ENCODE results near the gene CDK14. TPM values are rescaled to one million over a fixed set of nuclear protein-coding genes. Genes with fewer than 3 reads are reported as not detected.
A peak's percentile ranks its signal among the peaks of the same experiment; 100 is the strongest.

The CDK14 gene
- total RNA-seq, 4 donors from 2014 or later, result 29.3 to 37.8 (median 33.0) TPM

- no peak overlapping the region for H3K4me3 ChIP-seq (replicated peaks in 1 of 3)
- H3K27ac ChIP-seq, result no peak overlapping the region
- no peaks in the 10 kb centered on the region for H3K27me3 ChIP-seq
- WGBS, 2 donors, result 75 to 78% methylated on average over 5 of the region's 5 CpGs
- H3K9me3 ChIP-seq, result no peaks in the 10 kb centered on the region
- no peak for DNase-seq
- H3K4me1 ChIP-seq, result no peaks in the 10 kb centered on the region
- TF ChIP-seq POLR2A (IDR thresholded peaks at IDR 0.05) (no peak), CTCF (IDR thresholded peaks at IDR 0.05) (no peak)
- no peaks in the 10 kb centered on the region for H3K36me3 ChIP-seq
- intact Hi-C loops (cut with DNase I), result loop anchor here (10.0 kb wide), 1 partner anchor 576 kb away; no protein-coding TSS in a partner anchor
Observed at GRCh38 chr7:91030680-91031380, 434.7 kb downstream of the CDK14 start.

- Histone ChIP-seq H3K27ac (no peak overlapping the region), H3K4me1 (no peaks in the 10 kb centered on the region), H3K4me3 (replicated peaks in 1 of 3) (no peak overlapping the region), H3K36me3 (no peaks in the 10 kb centered on the region), H3K27me3 (no peaks in the 10 kb centered on the region), H3K9me3 (no peaks in the 10 kb centered on the region)
- intact Hi-C loops (cut with DNase I), result loop anchor here (10.0 kb wide), 1 partner anchor 577 kb away; no protein-coding TSS in a partner anchor
- no peak for TF ChIP-seq POLR2A (IDR thresholded peaks at IDR 0.05)
- no peak for DNase-seq
- WGBS, 2 donors, result 82 to 87% methylated on average over 4 of the region's 4 CpGs
Observed at GRCh38 chr7:91031757-91032156, 435.6 kb downstream of the CDK14 start.

GRCh38 chr7:91033574-91033973, 437.5 kb downstream of the CDK14 start:
- intact Hi-C loops (cut with DNase I), result loop anchor here (10.0 kb wide), 1 partner anchor 579 kb away; no protein-coding TSS in a partner anchor
- WGBS, 2 donors, result 23 to 42% methylated on average over 2 of the region's 2 CpGs
- H3K27me3 ChIP-seq, result no peaks in the 10 kb centered on the region

GRCh38 chr7:91034459-91035368, 438.6 kb downstream of the CDK14 start:
- no peaks in the 10 kb centered on the region for H3K4me1 ChIP-seq
- no peaks in the 10 kb centered on the region for H3K27me3 ChIP-seq
- no peak overlapping the region for H3K27ac ChIP-seq
- 76 to 81% methylated on average over 1 of the region's 1 CpG for WGBS, 2 donors
- intact Hi-C loops (cut with DNase I), result loop anchor here (10.0 kb wide), 1 partner anchor 580 kb away; no protein-coding TSS in a partner anchor
- no peaks in the 10 kb centered on the region for H3K9me3 ChIP-seq
- DNase-seq, result peak; percentile 63 to 74
- no peaks in the 10 kb centered on the region for H3K36me3 ChIP-seq
- no peak overlapping the region for H3K4me3 ChIP-seq (replicated peaks in 1 of 3)
- TF ChIP-seq POLR2A (IDR thresholded peaks at IDR 0.05) (no peak), CTCF (IDR thresholded peaks at IDR 0.05) (peak in 5 of 6 experiments; percentile 9 to 77 (median 71))

More at GRCh38 chr7:91033574-91033973, 437.5 kb downstream of the CDK14 start:
- Histone ChIP-seq H3K36me3 (no peaks in the 10 kb centered on the region), H3K27ac (no peak overlapping the region), H3K4me1 (no peaks in the 10 kb centered on the region), H3K9me3 (no peaks in the 10 kb centered on the region), H3K4me3 (replicated peaks in 1 of 3) (no peak overlapping the region)
- DNase-seq, result peak; percentile 16 to 48
- TF ChIP-seq POLR2A (IDR thresholded peaks at IDR 0.05), result no peak
- no peak for TF ChIP-seq CTCF (IDR thresholded peaks at IDR 0.05)

GRCh38 chr7:91039033-91039432, 442.9 kb downstream of the CDK14 start:
- Histone ChIP-seq H3K4me3 (replicated peaks in 1 of 3) (no peak overlapping the region), H3K9me3 (no peaks in the 10 kb centered on the region), H3K27me3 (no peaks in the 10 kb centered on the region), H3K4me1 (peaks cover 12 to 16% of the 10 kb centered on the region in 2 donors), H3K27ac (no peak overlapping the region), H3K36me3 (no peaks in the 10 kb centered on the region)
- intact Hi-C loops (cut with DNase I), result loop anchor here (10.0 kb wide), 1 partner anchor 584 kb away; no protein-coding TSS in a partner anchor
- no peak for TF ChIP-seq POLR2A (IDR thresholded peaks at IDR 0.05)
- TF ChIP-seq CTCF (IDR thresholded peaks at IDR 0.05), result no peak
- no peak for DNase-seq
- WGBS, 2 donors, result 90 to 91% methylated on average over 4 of the region's 4 CpGs
